Colonic mucosa (tissue), 4 donors: ENCODE measurements around the gene MLH3. TPM values are rescaled to one million over a fixed set of nuclear protein-coding genes. Genes with fewer than 3 reads are reported as not detected.

Source experiments
- DNase-seq: peaks from one replicate; pipeline ENCODE4 v3.0.0-alpha.2; 2020
- H3K27ac ChIP-seq: fragments of 200-600 bp; one replicate; pipeline ENCODE4 v1.8.0; 2021
- H3K27me3 ChIP-seq: fragments of 200-600 bp; one replicate; pipeline ENCODE4 v1.8.0; 2021
- H3K36me3 ChIP-seq: fragments of 200-600 bp; one replicate; pipeline ENCODE4 v1.8.0; 2021
- H3K4me1 ChIP-seq: fragments of 200-600 bp; one replicate; pipeline ENCODE4 v1.8.0; 2021; ENCODE audit warnings: mild to moderate bottlenecking
- H3K4me3 ChIP-seq: fragments of 200-600 bp; one replicate; pipeline ENCODE4 v1.8.0; 2021
- H3K9ac ChIP-seq, 2 donors: one replicate each; pipeline ENCODE4 v1.7.0; 2013; ENCODE audit warnings: control low read depth in 2 of 2, low read depth in 2 of 2, low read length in 2 of 2
- H3K9me3 ChIP-seq: fragments of 200-600 bp; one replicate; pipeline ENCODE4 v1.8.0; 2021
- intact Hi-C: fragments of 100-400 bp; cut with DNase I; formaldehyde crosslinking; loops from one replicate; pipeline ENCODE4 v1.14.1; 2022
- total RNA-seq, 2 donors: library from RNA; stranded (reverse); fragmentation: NEBNext Ultra II Directional in 1 of 2; extraction: Animal tissue kit (Norgen Biotek cat#: 25700) in 1 of 2; gene quantifications; one replicate each; pipeline ENCODE4 v1.2.1, GENCODE V29; 2021
- TF ChIP-seq, protein P1 (sequence below): fragments of 200-600 bp; IDR thresholded peaks from one replicate; pipeline ENCODE4 v1.8.0; 2022; ENCODE audit warnings: antibody characterized with exemption, mild to moderate bottlenecking
- donor health status: healthy.
- donor health status: DM: no; HTN: no; CAD: no.
- donor health status: DM: no; HTN: no; CAD: no.

Gene MLH3
- total RNA-seq, 2 donors from 2014 or later, result 24.2 to 25.9 TPM

GRCh38 chr14:74976264-74977113 lies 74.8 kb downstream of the MLH3 start:
- intact Hi-C loops, result no loop called here
- H3K27ac ChIP-seq, result no peak overlapping the region
- H3K9me3 ChIP-seq, result no peaks in the 10 kb centered on the region
- H3K9ac ChIP-seq, result no peak overlapping the region
- no peaks in the 10 kb centered on the region for H3K4me1 ChIP-seq
- DNase-seq, result no peak
- H3K36me3 ChIP-seq, result no peaks in the 10 kb centered on the region
- no peak overlapping the region for H3K4me3 ChIP-seq
- TF ChIP-seq, protein P1, sequence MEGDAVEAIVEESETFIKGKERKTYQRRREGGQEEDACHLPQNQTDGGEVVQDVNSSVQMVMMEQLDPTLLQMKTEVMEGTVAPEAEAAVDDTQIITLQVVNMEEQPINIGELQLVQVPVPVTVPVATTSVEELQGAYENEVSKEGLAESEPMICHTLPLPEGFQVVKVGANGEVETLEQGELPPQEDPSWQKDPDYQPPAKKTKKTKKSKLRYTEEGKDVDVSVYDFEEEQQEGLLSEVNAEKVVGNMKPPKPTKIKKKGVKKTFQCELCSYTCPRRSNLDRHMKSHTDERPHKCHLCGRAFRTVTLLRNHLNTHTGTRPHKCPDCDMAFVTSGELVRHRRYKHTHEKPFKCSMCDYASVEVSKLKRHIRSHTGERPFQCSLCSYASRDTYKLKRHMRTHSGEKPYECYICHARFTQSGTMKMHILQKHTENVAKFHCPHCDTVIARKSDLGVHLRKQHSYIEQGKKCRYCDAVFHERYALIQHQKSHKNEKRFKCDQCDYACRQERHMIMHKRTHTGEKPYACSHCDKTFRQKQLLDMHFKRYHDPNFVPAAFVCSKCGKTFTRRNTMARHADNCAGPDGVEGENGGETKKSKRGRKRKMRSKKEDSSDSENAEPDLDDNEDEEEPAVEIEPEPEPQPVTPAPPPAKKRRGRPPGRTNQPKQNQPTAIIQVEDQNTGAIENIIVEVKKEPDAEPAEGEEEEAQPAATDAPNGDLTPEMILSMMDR, result no peak
- no peaks in the 10 kb centered on the region for H3K27me3 ChIP-seq

DNA sequence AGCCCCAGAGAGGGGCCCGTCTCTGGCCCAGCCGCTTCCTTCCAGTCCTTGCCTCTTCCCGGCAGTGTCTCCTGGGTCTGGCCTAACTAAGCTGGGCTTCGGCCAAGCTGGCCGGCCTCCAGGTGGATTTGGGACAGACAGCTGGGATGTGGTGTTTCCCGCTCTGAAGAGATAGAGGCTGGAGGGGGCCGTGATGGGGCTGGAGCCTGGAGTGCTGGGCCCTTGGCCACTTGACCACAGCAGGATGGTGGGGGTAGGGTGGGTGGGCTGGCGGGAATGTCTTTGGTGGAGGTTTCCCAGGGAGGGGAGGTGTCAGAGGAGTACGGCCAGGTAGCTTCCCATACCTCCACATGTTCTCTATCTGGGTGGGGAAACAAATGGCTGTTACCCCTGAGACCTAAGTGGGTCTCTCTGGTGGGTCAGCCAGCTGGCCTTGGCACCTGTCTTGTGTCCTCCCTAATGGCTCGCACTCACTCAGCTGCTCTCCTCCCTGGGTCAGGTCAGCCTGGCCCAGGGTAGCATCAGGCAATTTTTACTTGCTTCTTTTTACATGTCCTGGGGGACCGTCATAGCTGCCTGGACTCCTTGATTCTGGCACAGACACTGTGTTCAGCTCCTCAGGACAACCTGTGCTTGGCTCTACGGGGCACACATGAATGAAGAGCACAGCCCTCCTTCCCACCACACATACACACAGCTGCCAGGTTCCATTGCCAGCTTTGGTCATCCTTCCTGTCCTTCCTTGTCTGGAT lies 76.0 kb downstream of the MLH3 start:
- Histone ChIP-seq H3K27ac (no peak overlapping the region), H3K9me3 (no peaks in the 10 kb centered on the region), H3K9ac (no peak overlapping the region), H3K36me3 (no peaks in the 10 kb centered on the region), H3K4me3 (no peak overlapping the region), H3K27me3 (no peaks in the 10 kb centered on the region), H3K4me1 (no peaks in the 10 kb centered on the region)
- intact Hi-C loops, result no loop called here
- DNase-seq, result peak; percentile 53
- TF ChIP-seq, protein P1, result no peak

DNA sequence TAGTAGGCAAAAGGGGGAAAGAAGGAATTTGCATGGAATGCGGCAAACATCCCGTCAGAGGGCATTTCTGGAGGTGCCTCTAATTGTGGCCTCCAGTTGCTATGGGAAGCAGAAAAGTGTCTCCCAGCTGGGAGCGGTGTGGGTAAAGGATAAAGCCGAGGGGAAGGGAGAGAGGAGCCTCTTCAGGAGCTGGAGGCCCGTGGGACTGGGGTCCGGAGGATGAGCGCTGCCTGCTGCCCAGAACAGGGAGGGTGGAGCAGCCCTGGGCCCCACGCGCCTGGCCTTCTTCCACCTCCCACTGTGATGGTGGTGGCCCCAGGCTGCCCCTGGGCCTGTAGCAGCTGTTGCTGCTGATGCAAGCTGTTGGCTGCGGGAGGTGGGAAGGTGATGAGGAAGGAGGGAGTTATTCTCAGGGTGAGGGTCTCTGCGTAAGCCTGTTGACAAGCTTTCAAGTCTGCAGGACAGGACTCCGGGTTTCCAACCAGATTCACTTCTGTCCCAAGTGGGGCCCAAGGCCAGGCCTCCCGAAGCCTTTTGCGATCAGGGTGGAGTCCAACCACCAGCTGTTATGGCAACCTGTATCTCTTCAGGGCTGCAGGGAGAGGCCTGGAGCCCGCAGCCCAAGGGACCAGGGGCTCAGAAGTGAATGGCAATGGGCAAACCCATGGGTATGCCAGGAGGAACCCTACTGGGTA lies 76.8 kb downstream of the MLH3 start:
- H3K4me1 ChIP-seq, result no peaks in the 10 kb centered on the region
- TF ChIP-seq, protein P1, result no peak
- H3K36me3 ChIP-seq, result no peaks in the 10 kb centered on the region
- H3K27me3 ChIP-seq, result no peaks in the 10 kb centered on the region
- no peak overlapping the region for H3K9ac ChIP-seq
- no peak overlapping the region for H3K27ac ChIP-seq
- no peak overlapping the region for H3K4me3 ChIP-seq
- intact Hi-C loops, result no loop called here
- no peaks in the 10 kb centered on the region for H3K9me3 ChIP-seq
- DNase-seq, result no peak

GRCh38 chr14:74973905-74974363 lies 77.3 kb downstream of the MLH3 start:
- no peak for DNase-seq
- H3K27me3 ChIP-seq, result no peaks in the 10 kb centered on the region
- no peak overlapping the region for H3K9ac ChIP-seq
- intact Hi-C loops, result no loop called here
- H3K36me3 ChIP-seq, result no peaks in the 10 kb centered on the region
- TF ChIP-seq, protein P1, result no peak
- no peaks in the 10 kb centered on the region for H3K4me1 ChIP-seq
- H3K9me3 ChIP-seq, result no peaks in the 10 kb centered on the region
- no peak overlapping the region for H3K27ac ChIP-seq
- H3K4me3 ChIP-seq, result no peak overlapping the region

DNA sequence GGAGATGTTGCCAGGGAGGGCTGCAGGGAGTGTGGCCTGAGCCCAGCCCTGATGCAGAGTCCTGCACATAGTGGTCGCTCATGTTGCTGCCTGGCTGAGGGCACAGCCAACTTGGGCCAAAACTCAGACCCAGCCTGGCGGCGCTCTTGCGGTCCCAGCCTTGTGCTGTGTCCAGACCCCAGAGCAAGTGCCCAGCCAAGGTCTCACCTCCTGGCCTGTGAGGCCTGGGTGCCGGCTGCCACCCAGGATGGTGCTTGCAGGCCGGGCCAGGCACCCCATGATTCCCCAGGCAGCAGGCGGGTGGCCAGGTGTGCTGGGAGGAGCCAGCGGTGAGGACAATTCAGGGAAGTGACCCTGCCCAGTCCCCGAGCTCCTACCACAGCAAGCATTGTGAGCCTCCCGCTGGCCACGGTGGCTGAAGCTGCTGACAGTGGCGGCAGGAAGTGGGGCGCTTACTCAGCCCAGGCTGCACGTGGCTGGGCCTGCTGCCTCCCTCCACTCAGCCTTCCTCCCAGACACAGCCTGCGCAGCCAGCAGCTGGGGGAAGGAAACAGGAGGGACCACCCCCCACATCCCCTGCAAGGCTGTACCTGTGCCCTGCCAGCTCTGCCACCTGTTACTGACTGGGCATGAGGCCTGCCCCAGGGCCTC lies 78.1 kb downstream of the MLH3 start:
- Histone ChIP-seq H3K27ac (no peak overlapping the region), H3K9me3 (no peaks in the 10 kb centered on the region), H3K36me3 (no peaks in the 10 kb centered on the region), H3K27me3 (no peaks in the 10 kb centered on the region), H3K4me3 (no peak overlapping the region), H3K9ac (peak overlapping the region in 1 of 2 donors; percentile 30), H3K4me1 (no peaks in the 10 kb centered on the region)
- intact Hi-C loops, result no loop called here
- no peak for DNase-seq
- TF ChIP-seq, protein P1, result no peak
